Liver (tissue), 9 donors: Measurements from ENCODE around the gene MAP6D1. TPM values are rescaled to one million over a fixed set of nuclear protein-coding genes. Genes with fewer than 3 reads are reported as not detected.

Source experiments
- DNase-seq: peaks from one replicate; pipeline ENCODE4 v3.0.0-alpha.2; 2017; ENCODE audit warnings: low spot score
- H3K27ac ChIP-seq, 2 donors: one replicate each; pipeline ENCODE4 v1.7.0; 2013; ENCODE audit warnings: inconsistent platforms in 2 of 2, low read length in 2 of 2, control low read depth in 1 of 2, low read depth in 1 of 2, mild to moderate bottlenecking in 1 of 2
- H3K27me3 ChIP-seq, 4 donors: one replicate each; pipeline versions ENCODE4 v1.6.1 to v1.7.0; 2013; ENCODE audit warnings: low read length in 3 of 4, inconsistent platforms in 1 of 4, mild to moderate bottlenecking in 1 of 4, moderate library complexity in 1 of 4; ENCODE audit not compliant: control insufficient read depth in 4 of 4, insufficient read depth in 4 of 4
- H3K36me3 ChIP-seq, 4 donors: one replicate each; pipeline versions ENCODE4 v1.6.1 to v1.7.0; 2013; ENCODE audit warnings: low read length in 3 of 4, mild to moderate bottlenecking in 3 of 4, low read depth in 1 of 4, moderate library complexity in 1 of 4; ENCODE audit not compliant: control insufficient read depth in 4 of 4, insufficient read depth in 3 of 4
- H3K4me1 ChIP-seq, 4 donors: one replicate each; pipeline versions ENCODE4 v1.6.1 to v1.7.0; 2013; ENCODE audit warnings: low read length in 3 of 4, mild to moderate bottlenecking in 3 of 4, moderate library complexity in 1 of 4; ENCODE audit not compliant: control insufficient read depth in 4 of 4, insufficient read depth in 4 of 4
- H3K4me3 ChIP-seq, 3 donors: one replicate each; pipeline versions ENCODE4 v1.6.1 to v1.7.0; 2013; ENCODE audit warnings: low read length in 3 of 3, control low read depth in 1 of 3, low read depth in 1 of 3, mild to moderate bottlenecking in 1 of 3
- H3K9ac ChIP-seq, 2 donors: one replicate each; pipeline ENCODE4 v1.7.0; 2013; ENCODE audit warnings: low read length in 2 of 2, mild to moderate bottlenecking in 2 of 2, moderate library complexity in 2 of 2, control low read depth in 1 of 2, low read depth in 1 of 2
- H3K9me3 ChIP-seq, 4 donors: one replicate each; pipeline versions ENCODE4 v1.6.1 to v1.7.0; 2013; ENCODE audit warnings: low read length in 3 of 4; ENCODE audit not compliant: control insufficient read depth in 4 of 4
- FOXA2 ChIP-seq: IDR thresholded peaks from 2 replicates; pipeline ENCODE4 v1.6.1; 2016; ENCODE audit warnings: antibody characterized with exemption
- GABPA ChIP-seq, 2 donors: IDR thresholded peaks in 1 of 2; conservative IDR thresholded peaks in 1 of 2; 2 replicates each; pipeline ENCODE4 v1.6.1; 2016; ENCODE audit warnings: antibody characterized with exemption in 2 of 2, mild to moderate bottlenecking in 1 of 2, moderate library complexity in 1 of 2
- HNF4A ChIP-seq, 2 donors: conservative IDR thresholded peaks; 2 replicates each; pipeline ENCODE4 v1.6.1; 2016; ENCODE audit warnings: antibody characterized with exemption in 2 of 2, mild to moderate bottlenecking in 2 of 2
- HNF4G ChIP-seq: IDR thresholded peaks from 2 replicates; pipeline ENCODE4 v1.6.1; 2016; ENCODE audit warnings: antibody characterized with exemption
- JUND ChIP-seq, 2 donors: IDR thresholded peaks; 2 replicates each; pipeline ENCODE4 v1.6.1; 2016; ENCODE audit warnings: antibody characterized with exemption in 2 of 2
- NR2F2 ChIP-seq: IDR thresholded peaks from 2 replicates; pipeline ENCODE4 v1.6.1; 2016; ENCODE audit warnings: antibody characterized with exemption
- RXRA ChIP-seq, 2 donors: IDR thresholded peaks; 2 replicates each; pipeline ENCODE4 v1.6.1; 2017 to 2018; ENCODE audit warnings: antibody characterized with exemption in 2 of 2, mild to moderate bottlenecking in 1 of 2
- SP1 ChIP-seq: IDR thresholded peaks from 2 replicates; pipeline ENCODE4 v1.6.1; 2018; ENCODE audit warnings: antibody characterized with exemption, mild to moderate bottlenecking
- YY1 ChIP-seq: IDR thresholded peaks from 2 replicates; pipeline ENCODE4 v1.6.1; 2016; ENCODE audit warnings: antibody characterized with exemption, mild to moderate bottlenecking
- WGBS: extraction: QIAGEN DNeasy Blood & Tissue Kit; methylation state at CpG from one replicate; pipeline ENCODE4 v1.1.7; 2013; 5-methylcytosine and 5-hydroxymethylcytosine counted together
- polyA plus RNA-seq, 2 donors: library from polyadenylated mRNA; stranded (reverse) in 1 of 2; unstranded in 1 of 2; fragments of 200-250 nt in 1 of 2; fragments of >200 nt in 1 of 2; fragmentation: Nextera tagmentation in 1 of 2; extraction: Ambion mirVana in 1 of 2; gene quantifications; one replicate each; pipeline versions ENCODE4 v1.2.1 to v1.2.3, GENCODE V29; 2013 to 2015
- total RNA-seq, 2 donors: library from RNA; depleted of rRNA; stranded (reverse); fragments of >200 nt; gene quantifications; one replicate each; pipeline ENCODE4 v1.2.3, GENCODE V29; 2014
- TF ChIP-seq, protein P1 (sequence below): fragments of 150-350 bp; IDR thresholded peaks from 2 replicates; pipeline ENCODE4 v1.5.1; 2017; ENCODE audit warnings: improper control_type of control experiment, low read depth, low read length; ENCODE audit not compliant: missing input control
- TF ChIP-seq, protein P2 (sequence below): IDR thresholded peaks from 2 replicates; pipeline ENCODE4 v1.6.1; 2016; ENCODE audit warnings: antibody characterized with exemption
- TF ChIP-seq, protein P3 (sequence below): IDR thresholded peaks from 2 replicates; pipeline ENCODE4 v1.6.1; 2016; ENCODE audit warnings: antibody characterized with exemption, mild to moderate bottlenecking
- donor health status: healthy.
- donor health status: healthy.
- donor health status: healthy.
- donor health status: healthy.
- donor health status: healthy.

Gene MAP6D1
- total and polyA plus RNA-seq, 4 donors: 0.06 to 0.33 (median 0.19) TPM; not detected in 1

DNA sequence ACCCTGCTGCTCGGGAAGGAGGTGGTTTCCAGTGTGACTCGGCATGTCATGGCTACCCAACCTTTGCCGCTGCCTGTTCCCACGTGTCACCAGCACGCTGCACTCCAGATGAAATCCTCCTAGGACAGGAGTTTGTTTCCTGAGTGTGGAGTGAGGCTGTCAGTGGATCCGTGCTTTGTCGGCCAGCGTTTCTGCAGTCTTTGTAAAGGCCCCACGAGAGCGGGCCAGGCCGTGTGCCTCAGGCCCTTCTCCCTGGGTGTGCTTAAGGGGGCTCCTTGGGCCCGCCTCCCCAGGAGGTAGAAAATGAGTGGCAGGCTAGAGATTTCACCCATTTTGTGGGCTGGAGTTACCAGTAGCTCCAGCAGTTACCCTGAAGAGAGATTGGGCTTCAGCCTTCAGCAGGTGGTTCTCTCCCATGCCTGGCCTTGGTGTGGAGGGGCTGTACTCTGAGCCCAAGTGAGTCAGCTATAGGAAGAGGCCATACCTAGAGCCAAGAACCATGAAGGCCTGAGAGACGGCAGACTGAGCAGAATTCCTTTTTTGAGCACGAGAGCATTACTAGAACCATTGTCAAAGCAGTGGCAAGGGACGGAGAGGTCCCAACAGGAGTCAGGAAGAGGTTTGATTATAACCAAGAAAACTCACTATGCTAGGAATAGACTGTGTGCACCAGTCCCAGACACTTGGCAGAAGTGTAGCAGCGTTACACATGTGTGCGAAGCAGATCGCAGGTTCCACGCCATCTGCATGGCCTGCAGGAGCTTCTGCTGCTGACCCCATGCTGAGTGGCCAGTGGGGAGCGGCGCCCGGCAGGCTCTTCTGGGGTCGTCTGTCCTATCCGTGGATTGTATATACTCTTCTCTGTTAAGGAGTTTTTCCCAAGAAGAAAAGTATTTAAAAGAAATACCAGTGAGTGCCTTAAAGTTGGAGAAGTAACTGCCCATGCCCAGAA lies 14.5 kb downstream of the MAP6D1 start:
- H3K27ac ChIP-seq: no peak overlapping the region
- WGBS: 94% methylated on average over 24 of the region's 24 CpGs
- no peak overlapping the region for H3K4me3 ChIP-seq
- no peak for DNase-seq
- no peak for TF ChIP-seq FOXA2
- TF ChIP-seq, protein P1, sequence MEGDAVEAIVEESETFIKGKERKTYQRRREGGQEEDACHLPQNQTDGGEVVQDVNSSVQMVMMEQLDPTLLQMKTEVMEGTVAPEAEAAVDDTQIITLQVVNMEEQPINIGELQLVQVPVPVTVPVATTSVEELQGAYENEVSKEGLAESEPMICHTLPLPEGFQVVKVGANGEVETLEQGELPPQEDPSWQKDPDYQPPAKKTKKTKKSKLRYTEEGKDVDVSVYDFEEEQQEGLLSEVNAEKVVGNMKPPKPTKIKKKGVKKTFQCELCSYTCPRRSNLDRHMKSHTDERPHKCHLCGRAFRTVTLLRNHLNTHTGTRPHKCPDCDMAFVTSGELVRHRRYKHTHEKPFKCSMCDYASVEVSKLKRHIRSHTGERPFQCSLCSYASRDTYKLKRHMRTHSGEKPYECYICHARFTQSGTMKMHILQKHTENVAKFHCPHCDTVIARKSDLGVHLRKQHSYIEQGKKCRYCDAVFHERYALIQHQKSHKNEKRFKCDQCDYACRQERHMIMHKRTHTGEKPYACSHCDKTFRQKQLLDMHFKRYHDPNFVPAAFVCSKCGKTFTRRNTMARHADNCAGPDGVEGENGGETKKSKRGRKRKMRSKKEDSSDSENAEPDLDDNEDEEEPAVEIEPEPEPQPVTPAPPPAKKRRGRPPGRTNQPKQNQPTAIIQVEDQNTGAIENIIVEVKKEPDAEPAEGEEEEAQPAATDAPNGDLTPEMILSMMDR: no peak
- no peak for TF ChIP-seq HNF4A (conservative IDR thresholded peaks at IDR 0.05)
- no peak for TF ChIP-seq SP1
- no peak for TF ChIP-seq YY1
- TF ChIP-seq NR2F2: no peak
- no peak for TF ChIP-seq JUND (IDR thresholded peaks at IDR 0.05)
- no peak for TF ChIP-seq GABPA (IDR thresholded peaks at IDR 0.05 in 1 of 2, conservative IDR thresholded peaks at IDR 0.05 in 1 of 2)
- H3K27me3 ChIP-seq: no peaks in the 10 kb centered on the region
- peaks cover 3 to 42% (median 23%) of the 10 kb centered on the region in 4 donors for H3K36me3 ChIP-seq
- H3K9ac ChIP-seq: no peak overlapping the region
- no peaks in the 10 kb centered on the region for H3K4me1 ChIP-seq
- no peaks in the 10 kb centered on the region for H3K9me3 ChIP-seq

DNA sequence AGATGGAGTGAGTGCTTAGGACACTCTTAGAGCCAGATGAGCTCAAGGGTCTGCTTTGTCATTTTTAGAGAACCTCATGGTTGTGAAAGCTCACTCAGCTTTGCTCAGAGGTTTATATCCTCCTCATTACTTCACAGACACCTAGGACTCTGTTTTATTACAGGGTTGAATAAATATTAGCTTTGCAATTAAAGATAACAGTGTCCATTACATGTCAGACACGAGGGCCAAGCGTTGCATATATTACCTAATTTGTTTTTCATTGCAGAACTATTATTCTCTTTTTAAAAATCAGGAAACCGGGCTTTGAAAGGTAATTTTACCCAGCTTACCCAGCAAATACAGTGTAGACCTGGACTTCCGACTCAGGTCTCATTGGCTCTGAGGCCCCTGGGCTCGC lies 16.1 kb downstream of the MAP6D1 start:
- H3K9me3 ChIP-seq: no peaks in the 10 kb centered on the region
- H3K27ac ChIP-seq: no peak overlapping the region
- no peak overlapping the region for H3K4me3 ChIP-seq
- TF ChIP-seq HNF4A (conservative IDR thresholded peaks at IDR 0.05): no peak
- no peak for TF ChIP-seq SP1
- H3K9ac ChIP-seq: no peak overlapping the region
- WGBS: 70% methylated on average over 5 of the region's 5 CpGs
- DNase-seq: no peak
- peaks cover 3 to 43% (median 23%) of the 10 kb centered on the region in 4 donors for H3K36me3 ChIP-seq
- no peaks in the 10 kb centered on the region for H3K27me3 ChIP-seq
- no peaks in the 10 kb centered on the region for H3K4me1 ChIP-seq

DNA sequence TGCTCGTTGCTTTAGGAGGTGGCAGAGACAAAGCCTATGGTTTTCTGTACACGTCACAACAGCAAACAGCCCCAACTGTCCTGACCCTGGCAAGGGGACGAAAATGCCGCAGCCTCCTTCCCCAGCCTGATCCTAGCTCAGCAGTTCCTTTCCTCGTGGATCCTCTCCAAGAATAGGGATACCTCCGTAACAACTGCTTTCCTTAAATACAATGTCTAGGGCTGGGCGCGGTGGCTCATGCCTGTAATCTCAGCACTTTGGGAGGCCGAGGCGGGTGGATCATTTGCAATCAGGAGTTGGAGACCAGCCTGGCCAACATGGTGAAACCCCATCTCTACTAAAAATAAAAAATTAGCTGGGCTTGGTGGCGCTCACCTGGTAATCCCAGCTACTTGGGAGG lies 17.0 kb downstream of the MAP6D1 start:
- TF ChIP-seq HNF4G: no peak
- TF ChIP-seq, protein P2, sequence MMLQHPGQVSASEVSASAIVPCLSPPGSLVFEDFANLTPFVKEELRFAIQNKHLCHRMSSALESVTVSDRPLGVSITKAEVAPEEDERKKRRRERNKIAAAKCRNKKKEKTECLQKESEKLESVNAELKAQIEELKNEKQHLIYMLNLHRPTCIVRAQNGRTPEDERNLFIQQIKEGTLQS: no peak
- no peak for TF ChIP-seq YY1
- no peak for TF ChIP-seq NR2F2
- TF ChIP-seq FOXA2: no peak
- TF ChIP-seq, protein P3, sequence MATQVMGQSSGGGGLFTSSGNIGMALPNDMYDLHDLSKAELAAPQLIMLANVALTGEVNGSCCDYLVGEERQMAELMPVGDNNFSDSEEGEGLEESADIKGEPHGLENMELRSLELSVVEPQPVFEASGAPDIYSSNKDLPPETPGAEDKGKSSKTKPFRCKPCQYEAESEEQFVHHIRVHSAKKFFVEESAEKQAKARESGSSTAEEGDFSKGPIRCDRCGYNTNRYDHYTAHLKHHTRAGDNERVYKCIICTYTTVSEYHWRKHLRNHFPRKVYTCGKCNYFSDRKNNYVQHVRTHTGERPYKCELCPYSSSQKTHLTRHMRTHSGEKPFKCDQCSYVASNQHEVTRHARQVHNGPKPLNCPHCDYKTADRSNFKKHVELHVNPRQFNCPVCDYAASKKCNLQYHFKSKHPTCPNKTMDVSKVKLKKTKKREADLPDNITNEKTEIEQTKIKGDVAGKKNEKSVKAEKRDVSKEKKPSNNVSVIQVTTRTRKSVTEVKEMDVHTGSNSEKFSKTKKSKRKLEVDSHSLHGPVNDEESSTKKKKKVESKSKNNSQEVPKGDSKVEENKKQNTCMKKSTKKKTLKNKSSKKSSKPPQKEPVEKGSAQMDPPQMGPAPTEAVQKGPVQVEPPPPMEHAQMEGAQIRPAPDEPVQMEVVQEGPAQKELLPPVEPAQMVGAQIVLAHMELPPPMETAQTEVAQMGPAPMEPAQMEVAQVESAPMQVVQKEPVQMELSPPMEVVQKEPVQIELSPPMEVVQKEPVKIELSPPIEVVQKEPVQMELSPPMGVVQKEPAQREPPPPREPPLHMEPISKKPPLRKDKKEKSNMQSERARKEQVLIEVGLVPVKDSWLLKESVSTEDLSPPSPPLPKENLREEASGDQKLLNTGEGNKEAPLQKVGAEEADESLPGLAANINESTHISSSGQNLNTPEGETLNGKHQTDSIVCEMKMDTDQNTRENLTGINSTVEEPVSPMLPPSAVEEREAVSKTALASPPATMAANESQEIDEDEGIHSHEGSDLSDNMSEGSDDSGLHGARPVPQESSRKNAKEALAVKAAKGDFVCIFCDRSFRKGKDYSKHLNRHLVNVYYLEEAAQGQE: no peak
- no peak for TF ChIP-seq RXRA (IDR thresholded peaks at IDR 0.05)
- TF ChIP-seq, protein P1: no peak
- Histone ChIP-seq H3K27me3 (no peaks in the 10 kb centered on the region), H3K9me3 (no peaks in the 10 kb centered on the region), H3K27ac (no peak overlapping the region), H3K4me3 (no peak overlapping the region), H3K9ac (no peak overlapping the region), H3K36me3 (peaks cover 5 to 48% (median 25%) of the 10 kb centered on the region in 4 donors), H3K4me1 (no peaks in the 10 kb centered on the region)
- DNase-seq: no peak
- 98% methylated on average over 11 of the region's 11 CpGs for WGBS
